ENCODE results near the gene TTC4. TPM values are rescaled to one million over a fixed set of nuclear protein-coding genes. Genes with fewer than 3 reads are reported as not detected.

The TTC4 gene
- 37.5 and 53.5 TPM in 2 replicates for total RNA-seq (2014; rRNA removed; shearing (Covaris generic))

GRCh38 chr1:54715493-54716298 lies at the start of gene TTC4:
Gene TTC4 (plus strand): TSS chr1:54715861. CDS start chr1:54715909, 48 bp downstream.
- peak; percentile 85 for DNase-seq (ENCODE audit: low spot score)
- in situ Hi-C loops (cut with HindIII; ENCODE audit: low sequenced_read_pairs): no loop called here

- DNase-seq (ENCODE audit: low spot score): no peak
- in situ Hi-C loops (cut with HindIII; ENCODE audit: low sequenced_read_pairs): no loop called here
Measured at GRCh38 chr1:54666333-54666732, 49.3 kb upstream of the TTC4 start.

- DNase-seq (ENCODE audit: low spot score): no peak
- in situ Hi-C loops (cut with HindIII; ENCODE audit: low sequenced_read_pairs): no loop called here
Measured at GRCh38 chr1:54667797-54668196, 47.9 kb upstream of the TTC4 start.

- DNase-seq (ENCODE audit: low spot score): no peak
- in situ Hi-C loops (cut with HindIII; ENCODE audit: low sequenced_read_pairs): no loop called here
Measured at GRCh38 chr1:54668567-54668966, 47.1 kb upstream of the TTC4 start.

GRCh38 chr1:54671985-54672608 lies 43.6 kb upstream of the TTC4 start:
- peak; percentile 18 for DNase-seq (ENCODE audit: low spot score)

GRCh38 chr1:54678776-54679643 lies 36.7 kb upstream of the TTC4 start:
- in situ Hi-C loops (cut with HindIII; ENCODE audit: low sequenced_read_pairs): no loop called here
- DNase-seq (ENCODE audit: low spot score): no peak

More at GRCh38 chr1:54671985-54672608, 43.6 kb upstream of the TTC4 start:
- in situ Hi-C loops (cut with HindIII; ENCODE audit: low sequenced_read_pairs): no loop called here

GRCh38 chr1:54679706-54680105 lies 36.0 kb upstream of the TTC4 start:
- DNase-seq (ENCODE audit: low spot score): no peak
- in situ Hi-C loops (cut with HindIII; ENCODE audit: low sequenced_read_pairs): no loop called here

GRCh38 chr1:54680387-54680786 lies 35.3 kb upstream of the TTC4 start:
- in situ Hi-C loops (cut with HindIII; ENCODE audit: low sequenced_read_pairs): no loop called here
- no peak for DNase-seq (ENCODE audit: low spot score)

- in situ Hi-C loops (cut with HindIII; ENCODE audit: low sequenced_read_pairs): no loop called here
Measured at GRCh38 chr1:54681358-54681757, 34.3 kb upstream of the TTC4 start.

GRCh38 chr1:54683453-54683852 lies 32.2 kb upstream of the TTC4 start:
- in situ Hi-C loops (cut with HindIII; ENCODE audit: low sequenced_read_pairs): no loop called here
- DNase-seq (ENCODE audit: low spot score): no peak

More at GRCh38 chr1:54681358-54681757, 34.3 kb upstream of the TTC4 start:
- DNase-seq (ENCODE audit: low spot score): no peak

GRCh38 chr1:54685335-54685905 lies 30.2 kb upstream of the TTC4 start:
- in situ Hi-C loops (cut with HindIII; ENCODE audit: low sequenced_read_pairs): no loop called here
- DNase-seq (ENCODE audit: low spot score): no peak

GRCh38 chr1:54686155-54686554 lies 29.5 kb upstream of the TTC4 start:
- in situ Hi-C loops (cut with HindIII; ENCODE audit: low sequenced_read_pairs): no loop called here

GRCh38 chr1:54694771-54695170 lies 20.9 kb upstream of the TTC4 start:
- in situ Hi-C loops (cut with HindIII; ENCODE audit: low sequenced_read_pairs): no loop called here
- DNase-seq (ENCODE audit: low spot score): no peak

More at GRCh38 chr1:54686155-54686554, 29.5 kb upstream of the TTC4 start:
- DNase-seq (ENCODE audit: low spot score): no peak

- DNase-seq (ENCODE audit: low spot score): no peak
- in situ Hi-C loops (cut with HindIII; ENCODE audit: low sequenced_read_pairs): no loop called here
Measured at GRCh38 chr1:54695221-54695620, 20.4 kb upstream of the TTC4 start.

GRCh38 chr1:54695764-54696163 lies 19.9 kb upstream of the TTC4 start:
- in situ Hi-C loops (cut with HindIII; ENCODE audit: low sequenced_read_pairs): no loop called here
- DNase-seq (ENCODE audit: low spot score): no peak

- in situ Hi-C loops (cut with HindIII; ENCODE audit: low sequenced_read_pairs): no loop called here
Measured at GRCh38 chr1:54696262-54696661, 19.4 kb upstream of the TTC4 start.

GRCh38 chr1:54697896-54698295 lies 17.8 kb upstream of the TTC4 start:
- DNase-seq (ENCODE audit: low spot score): no peak
- in situ Hi-C loops (cut with HindIII; ENCODE audit: low sequenced_read_pairs): no loop called here

More at GRCh38 chr1:54696262-54696661, 19.4 kb upstream of the TTC4 start:
- DNase-seq (ENCODE audit: low spot score): no peak

GRCh38 chr1:54698346-54698745 lies 17.3 kb upstream of the TTC4 start:
- DNase-seq (ENCODE audit: low spot score): no peak
- in situ Hi-C loops (cut with HindIII; ENCODE audit: low sequenced_read_pairs): no loop called here

GRCh38 chr1:54699936-54700525 lies 15.6 kb upstream of the TTC4 start:
- in situ Hi-C loops (cut with HindIII; ENCODE audit: low sequenced_read_pairs): no loop called here

More at GRCh38 chr1:54699936-54700525, 15.6 kb upstream of the TTC4 start:
- no peak for DNase-seq (ENCODE audit: low spot score)
